C4-2B (cell line): ENCODE data around the gene LRRC10B.

ENCODE experiments used
- CTCF ChIP-seq: fragments of 450-650 bp; conservative IDR thresholded peaks from 2 replicates; pipeline ENCODE4 v1.5.1; 2017; ENCODE audit warnings: mild to moderate bottlenecking
- ZFX ChIP-seq: fragments of 450-650 bp; IDR thresholded peaks from 2 replicates; pipeline ENCODE4 v1.6.1; 2017

- TF ChIP-seq CTCF (no peak), ZFX (no peak)
These were observed 2.9 kb upstream of the LRRC10B start for GRCh38 chr11:61505640-61506155.
